GM23248 (cell line): ENCODE measurements around the gene HPDL. TPM values are rescaled to one million over a fixed set of nuclear protein-coding genes. Genes with fewer than 3 reads are reported as not detected.

Source experiments
- DNase-seq: peaks from one replicate; pipeline ENCODE4 v3.0.0-alpha.2; 2015
- H2AFZ ChIP-seq: fragments of 200-600 bp; sonication (generic); 2 replicates; pipeline ENCODE4 v1.6.1; 2016; ENCODE audit warnings: antibody characterized with exemption
- H3F3A ChIP-seq: fragments of 200-600 bp; sonication (generic); 2 replicates; pipeline ENCODE4 v1.6.1; 2016; ENCODE audit warnings: mild to moderate bottlenecking, antibody characterized with exemption, mixed run types; ENCODE audit not compliant: insufficient read depth
- H3K27ac ChIP-seq: fragments of 200-600 bp; sonication (generic); 2 replicates; pipeline ENCODE4 v1.5.1; 2016; ENCODE audit warnings: mild to moderate bottlenecking
- H3K27me3 ChIP-seq: fragments of 200-600 bp; sonication (generic); replicated peaks from 2 replicates; pipeline ENCODE4 v1.6.1; 2016; ENCODE audit warnings: mild to moderate bottlenecking; ENCODE audit not compliant: insufficient read depth
- H3K36me3 ChIP-seq: fragments of 200-600 bp; sonication (generic); 2 replicates; pipeline ENCODE4 v1.6.1; 2016; ENCODE audit warnings: low read depth, mild to moderate bottlenecking
- H3K4me1 ChIP-seq: fragments of 200-600 bp; sonication (generic); 2 replicates; pipeline ENCODE4 v1.6.1; 2016; ENCODE audit warnings: mild to moderate bottlenecking; ENCODE audit not compliant: insufficient read depth
- H3K4me2 ChIP-seq: fragments of 200-600 bp; sonication (generic); one replicate; pipeline ENCODE4 v1.6.1; 2016; ENCODE audit warnings: mild to moderate bottlenecking; ENCODE audit not compliant: unreplicated experiment
- H3K4me3 ChIP-seq: fragments of 200-600 bp; sonication (generic); 2 replicates; pipeline ENCODE4 v1.5.1; 2016; ENCODE audit warnings: mild to moderate bottlenecking
- H3K79me2 ChIP-seq: fragments of 200-600 bp; sonication (generic); 2 replicates; pipeline ENCODE4 v1.6.1; 2016; ENCODE audit warnings: mild to moderate bottlenecking; ENCODE audit not compliant: insufficient read depth
- H3K9ac ChIP-seq: fragments of 200-600 bp; sonication (generic); 2 replicates; pipeline ENCODE4 v1.6.1; 2016; ENCODE audit warnings: mild to moderate bottlenecking
- H3K9me2 ChIP-seq: fragments of 200-600 bp; sonication (generic); 2 replicates; pipeline ENCODE4 v1.6.1; 2016; ENCODE audit warnings: mixed run types, mild to moderate bottlenecking, moderate library complexity; ENCODE audit not compliant: insufficient read depth
- H3K9me3 ChIP-seq: fragments of 200-600 bp; sonication (generic); one replicate; pipeline ENCODE4 v1.6.1; 2017; ENCODE audit warnings: low read depth
- H4K20me1 ChIP-seq: fragments of 200-600 bp; sonication (generic); 2 replicates; pipeline ENCODE4 v1.6.0; 2016; ENCODE audit not compliant: insufficient read depth
- EZH2 ChIP-seq: fragments of 200-600 bp; sonication (generic); IDR thresholded peaks from 2 replicates; pipeline ENCODE4 v1.6.1; 2018; ENCODE audit warnings: antibody characterized with exemption, mild to moderate bottlenecking; ENCODE audit not compliant: insufficient read depth, poor library complexity, severe bottlenecking
- EZH2phosphoT487 ChIP-seq: fragments of 200-600 bp; sonication (generic); IDR thresholded peaks from 2 replicates; pipeline ENCODE4 v1.6.1; 2018; ENCODE audit warnings: antibody characterized with exemption, moderate library complexity, mild to moderate bottlenecking, low read depth; ENCODE audit not compliant: insufficient read depth
- WGBS, 2 experiments: methylation state at CpG; one replicate each; pipeline ENCODE4 v1.1.6; 2015 to 2017; ENCODE audit warnings: low lambda C conversion rate in 2 of 2, low coverage in 1 of 2; ENCODE audit errors: missing lambda C conversion rate in 2 of 2; 5-methylcytosine and 5-hydroxymethylcytosine counted together
- in situ Hi-C: fragments of 300-500 bp; cut with MboI; formaldehyde crosslinking; loops from 2 replicates; pipeline ENCODE4 v1.15.0; 2020
- polyA plus RNA-seq: library from polyadenylated mRNA; unstranded; fragments of >200 nt; fragmentation: Nextera tagmentation; extraction: Ambion mirVana; gene quantifications from 2 replicates; pipeline ENCODE4 v1.2.1, GENCODE V29; 2016
- total RNA-seq: library from RNA; depleted of rRNA; stranded (reverse); fragments of >200 nt; shearing (Covaris generic); gene quantifications from 2 replicates; pipeline ENCODE4 v1.2.3, GENCODE V29; 2014

The HPDL gene
- total and polyA plus RNA-seq, 2 experiments from 2014 or later, result 1.2 to 3.7 TPM

- no peak overlapping the region for H3K9ac ChIP-seq
- TF ChIP-seq EZH2phosphoT487 (no peak), EZH2 (no peak)
Observed at GRCh38 chr1:45327644-45328515, 1.2 kb downstream of the HPDL start.

GRCh38 chr1:45328680-45329079 is 2.0 kb downstream of the HPDL start:
- TF ChIP-seq EZH2phosphoT487 (no peak), EZH2 (no peak)
- Histone ChIP-seq H3K27me3 (no peaks in the 10 kb centered on the region), H3K36me3 (no peaks in the 10 kb centered on the region), H3F3A (no peaks in the 10 kb centered on the region), H3K4me2 (no peak overlapping the region), H2AFZ (no peak overlapping the region), H3K4me3 (no peak overlapping the region), H3K9ac (no peak overlapping the region), H4K20me1 (no peaks in the 10 kb centered on the region), H3K4me1 (0 out of 2 replicates have a peak, but pooled peaks cover 3% of the 10 kb centered on the region), H3K27ac (no peak overlapping the region), H3K9me3 (no peaks in the 10 kb centered on the region), H3K9me2 (no peaks in the 10 kb centered on the region), H3K79me2 (no peaks in the 10 kb centered on the region)
- 75 to 83% methylated on average over 5 of the region's 5 CpGs for WGBS, 2 experiments
- DNase-seq, result no peak
- in situ Hi-C loops, result no loop called here

More at GRCh38 chr1:45327644-45328515, 1.2 kb downstream of the HPDL start:
- 80 to 83% methylated on average over 19 of the region's 19 CpGs for WGBS, 2 experiments
- Histone ChIP-seq H3K9me2 (no peaks in the 10 kb centered on the region), H3K4me2 (no peak overlapping the region), H2AFZ (no peak overlapping the region), H3F3A (no peaks in the 10 kb centered on the region), H3K79me2 (no peaks in the 10 kb centered on the region), H3K27me3 (no peaks in the 10 kb centered on the region), H3K36me3 (no peaks in the 10 kb centered on the region), H3K4me1 (0 out of 2 replicates have a peak, but pooled peaks cover 3% of the 10 kb centered on the region), H3K27ac (no peak overlapping the region), H3K4me3 (no peak overlapping the region), H3K9me3 (no peaks in the 10 kb centered on the region), H4K20me1 (no peaks in the 10 kb centered on the region)
- DNase-seq, result no peak
- in situ Hi-C loops, result no loop called here

GRCh38 chr1:45329445-45329844 is 2.8 kb downstream of the HPDL start:
- Histone ChIP-seq H4K20me1 (no peaks in the 10 kb centered on the region), H2AFZ (no peak overlapping the region), H3K36me3 (no peaks in the 10 kb centered on the region), H3K27me3 (no peaks in the 10 kb centered on the region), H3K9ac (no peak overlapping the region), H3K79me2 (no peaks in the 10 kb centered on the region), H3K4me2 (no peak overlapping the region), H3K4me1 (0 out of 2 replicates have a peak, but pooled peaks cover 3% of the 10 kb centered on the region), H3K27ac (no peak overlapping the region), H3K9me2 (no peaks in the 10 kb centered on the region), H3K9me3 (no peaks in the 10 kb centered on the region), H3F3A (no peaks in the 10 kb centered on the region), H3K4me3 (no peak overlapping the region)
- WGBS, 2 experiments, result 87 to 89% methylated on average over 4 of the region's 4 CpGs
- TF ChIP-seq EZH2 (no peak), EZH2phosphoT487 (no peak)
- in situ Hi-C loops, result no loop called here
- peak; percentile 20 for DNase-seq

- TF ChIP-seq EZH2 (no peak), EZH2phosphoT487 (no peak)
- Histone ChIP-seq H3K9me3 (no peaks in the 10 kb centered on the region), H3K27me3 (no peaks in the 10 kb centered on the region), H3K4me1 (0 out of 2 replicates have a peak, but pooled peaks cover 3% of the 10 kb centered on the region), H3K4me2 (no peak overlapping the region), H2AFZ (no peak overlapping the region), H4K20me1 (no peaks in the 10 kb centered on the region), H3K79me2 (peaks cover 9% of the 10 kb centered on the region; the same call in 1 of the 2 replicates), H3K36me3 (no peaks in the 10 kb centered on the region), H3F3A (no peaks in the 10 kb centered on the region), H3K27ac (no peak overlapping the region), H3K4me3 (no peak overlapping the region), H3K9me2 (no peaks in the 10 kb centered on the region), H3K9ac (no peak overlapping the region)
- DNase-seq, result no peak
- in situ Hi-C loops, result no loop called here
- 95 to 96% methylated on average over 18 of the region's 18 CpGs for WGBS, 2 experiments
Observed at GRCh38 chr1:45331436-45332345, 5.0 kb downstream of the HPDL start.
